NCI-H1048 (cell line): ENCODE data around the gene NHLH1.
"Not testable (repeated sequence)": the region's sequence is repeated elsewhere in the genome, so short reads cannot be mapped to it uniquely, and the experiment has no call there.

Experiments used
- DNase-seq: peaks from one replicate; lab custom pipeline; 2025; lab: John Stamatoyannopoulos, UW

The NHLH1 gene

GRCh38 chr1:160377585-160378206 lies 10.8 kb downstream of the NHLH1 start:
- no peak for DNase-seq

GRCh38 chr1:160384812-160385211 lies 17.9 kb downstream of the NHLH1 start:
- DNase-seq: not testable (repeated sequence)

- not testable (repeated sequence) for DNase-seq
Observed at GRCh38 chr1:160388406-160388805, 21.5 kb downstream of the NHLH1 start.

GRCh38 chr1:160394673-160395072 lies 27.8 kb downstream of the NHLH1 start:
- no peak for DNase-seq

GRCh38 chr1:160397651-160398050 lies 30.8 kb downstream of the NHLH1 start:
- DNase-seq: no peak

- no peak for DNase-seq
Observed at GRCh38 chr1:160398823-160399222, 32.0 kb downstream of the NHLH1 start.

GRCh38 chr1:160399544-160400222 lies 32.8 kb downstream of the NHLH1 start:
- no peak for DNase-seq

- DNase-seq: peak; percentile 54
Observed at GRCh38 chr1:160400223-160400645, 33.4 kb downstream of the NHLH1 start, which contains the start of gene VANGL2. Gene VANGL2 (plus strand): TSS chr1:160400564. CDS start chr1:160415838, 15,274 bp downstream.

GRCh38 chr1:160400646-160401486 lies 34.0 kb downstream of the NHLH1 start:
- DNase-seq: no peak

GRCh38 chr1:160401487-160401805 lies 34.6 kb downstream of the NHLH1 start:
- DNase-seq: no peak

- no peak for DNase-seq
Observed at GRCh38 chr1:160402001-160402795, 35.3 kb downstream of the NHLH1 start.

- no peak for DNase-seq
Observed at GRCh38 chr1:160403244-160403643, 36.4 kb downstream of the NHLH1 start.

- no peak for DNase-seq
Observed at GRCh38 chr1:160404094-160404493, 37.2 kb downstream of the NHLH1 start.

GRCh38 chr1:160405331-160405877 lies 38.5 kb downstream of the NHLH1 start:
- DNase-seq: no peak

GRCh38 chr1:160406131-160406968 lies 39.5 kb downstream of the NHLH1 start:
- no peak for DNase-seq

- no peak for DNase-seq
Observed at GRCh38 chr1:160407839-160408801, 41.2 kb downstream of the NHLH1 start.

- no peak for DNase-seq
Observed at GRCh38 chr1:160408864-160409263, 42.0 kb downstream of the NHLH1 start.

- no peak for DNase-seq
Observed at GRCh38 chr1:160409486-160409885, 42.6 kb downstream of the NHLH1 start.

- no peak for DNase-seq
Observed at GRCh38 chr1:160410406-160411005, 43.6 kb downstream of the NHLH1 start.
